Fibroblast of pulmonary artery (primary cell): ENCODE results near the gene C5.

Experiments
- DNase-seq: peaks from one replicate; pipeline ENCODE4 v3.0.0-alpha.2; 2010; ENCODE audit warnings: low read depth
- H3K4me3 ChIP-seq: replicated peaks from 2 replicates; pipeline ENCODE4 v1.5.1; 2011; ENCODE audit warnings: low read depth, mild to moderate bottlenecking, control low read depth, low read length, moderate library complexity
- TF ChIP-seq, protein P1 (sequence below): IDR thresholded peaks from 2 replicates; pipeline ENCODE4 v1.5.1; 2011; ENCODE audit warnings: mild to moderate bottlenecking, control low read depth, low read length, inconsistent platforms; ENCODE audit errors: missing control alignments

The C5 gene

GRCh38 chr9:120922404-120923195 is 127.5 kb downstream of the C5 start:
- no peak for DNase-seq
- TF ChIP-seq, protein P1, sequence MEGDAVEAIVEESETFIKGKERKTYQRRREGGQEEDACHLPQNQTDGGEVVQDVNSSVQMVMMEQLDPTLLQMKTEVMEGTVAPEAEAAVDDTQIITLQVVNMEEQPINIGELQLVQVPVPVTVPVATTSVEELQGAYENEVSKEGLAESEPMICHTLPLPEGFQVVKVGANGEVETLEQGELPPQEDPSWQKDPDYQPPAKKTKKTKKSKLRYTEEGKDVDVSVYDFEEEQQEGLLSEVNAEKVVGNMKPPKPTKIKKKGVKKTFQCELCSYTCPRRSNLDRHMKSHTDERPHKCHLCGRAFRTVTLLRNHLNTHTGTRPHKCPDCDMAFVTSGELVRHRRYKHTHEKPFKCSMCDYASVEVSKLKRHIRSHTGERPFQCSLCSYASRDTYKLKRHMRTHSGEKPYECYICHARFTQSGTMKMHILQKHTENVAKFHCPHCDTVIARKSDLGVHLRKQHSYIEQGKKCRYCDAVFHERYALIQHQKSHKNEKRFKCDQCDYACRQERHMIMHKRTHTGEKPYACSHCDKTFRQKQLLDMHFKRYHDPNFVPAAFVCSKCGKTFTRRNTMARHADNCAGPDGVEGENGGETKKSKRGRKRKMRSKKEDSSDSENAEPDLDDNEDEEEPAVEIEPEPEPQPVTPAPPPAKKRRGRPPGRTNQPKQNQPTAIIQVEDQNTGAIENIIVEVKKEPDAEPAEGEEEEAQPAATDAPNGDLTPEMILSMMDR = no peak
- H3K4me3 ChIP-seq = no peak overlapping the region

GRCh38 chr9:120921661-120922181 is 128.4 kb downstream of the C5 start:
- H3K4me3 ChIP-seq = no peak overlapping the region
- no peak for DNase-seq
- TF ChIP-seq, protein P1 = peak; percentile 17

- no peak for DNase-seq
- no peak overlapping the region for H3K4me3 ChIP-seq
- TF ChIP-seq, protein P1 = no peak
These were observed 129.3 kb downstream of the C5 start for GRCh38 chr9:120920806-120921178.

DNA sequence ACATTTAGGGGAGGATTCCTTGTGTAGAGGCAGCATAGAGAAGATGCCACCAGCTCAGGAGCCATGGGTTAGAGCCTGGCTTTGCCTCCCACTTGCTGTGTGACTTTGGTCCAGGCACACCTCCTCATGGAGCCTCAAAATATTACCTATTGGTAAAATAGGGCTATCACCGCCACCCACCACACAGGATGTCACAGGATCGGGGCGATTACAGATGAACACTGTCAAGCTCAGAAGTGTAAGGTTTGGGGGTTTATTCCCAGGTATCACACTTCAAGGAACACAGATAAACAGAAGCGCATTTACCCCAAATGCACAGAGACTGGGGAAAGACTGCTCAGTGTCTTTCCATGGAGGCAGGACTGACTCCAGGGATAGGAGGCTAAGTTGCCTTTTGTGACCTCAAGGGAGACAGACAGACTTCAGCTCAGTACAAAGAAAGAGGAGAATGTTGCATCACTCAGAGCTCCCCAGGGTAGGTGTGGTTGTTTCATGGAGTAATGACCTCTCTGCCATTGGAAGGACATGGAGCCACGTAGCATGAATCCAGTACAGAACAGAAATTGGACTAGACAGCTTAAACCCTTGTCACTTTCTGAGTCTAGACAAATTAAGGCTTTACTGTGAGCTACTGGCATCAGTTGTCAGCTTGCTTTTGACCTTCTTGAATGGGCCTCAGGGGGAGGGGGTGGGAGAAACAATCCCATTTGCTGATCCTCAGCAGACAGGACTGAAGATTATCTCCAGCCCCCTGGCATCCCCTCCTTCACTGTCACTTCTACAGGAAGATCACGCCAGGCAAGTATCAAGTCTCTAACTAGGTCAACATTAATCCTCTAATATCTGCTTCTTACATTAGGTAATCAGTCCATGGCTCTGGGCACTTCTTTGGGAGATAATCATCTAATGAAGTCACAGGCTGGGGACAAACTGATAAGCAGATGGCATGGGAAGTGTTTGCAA is 130.0 kb downstream of the C5 start:
- TF ChIP-seq, protein P1 = no peak
- DNase-seq = no peak
- H3K4me3 ChIP-seq = no peak overlapping the region

- TF ChIP-seq, protein P1 = no peak
- DNase-seq = no peak
- no peak overlapping the region for H3K4me3 ChIP-seq
These were observed 130.9 kb downstream of the C5 start for GRCh38 chr9:120918931-120919842.

DNA sequence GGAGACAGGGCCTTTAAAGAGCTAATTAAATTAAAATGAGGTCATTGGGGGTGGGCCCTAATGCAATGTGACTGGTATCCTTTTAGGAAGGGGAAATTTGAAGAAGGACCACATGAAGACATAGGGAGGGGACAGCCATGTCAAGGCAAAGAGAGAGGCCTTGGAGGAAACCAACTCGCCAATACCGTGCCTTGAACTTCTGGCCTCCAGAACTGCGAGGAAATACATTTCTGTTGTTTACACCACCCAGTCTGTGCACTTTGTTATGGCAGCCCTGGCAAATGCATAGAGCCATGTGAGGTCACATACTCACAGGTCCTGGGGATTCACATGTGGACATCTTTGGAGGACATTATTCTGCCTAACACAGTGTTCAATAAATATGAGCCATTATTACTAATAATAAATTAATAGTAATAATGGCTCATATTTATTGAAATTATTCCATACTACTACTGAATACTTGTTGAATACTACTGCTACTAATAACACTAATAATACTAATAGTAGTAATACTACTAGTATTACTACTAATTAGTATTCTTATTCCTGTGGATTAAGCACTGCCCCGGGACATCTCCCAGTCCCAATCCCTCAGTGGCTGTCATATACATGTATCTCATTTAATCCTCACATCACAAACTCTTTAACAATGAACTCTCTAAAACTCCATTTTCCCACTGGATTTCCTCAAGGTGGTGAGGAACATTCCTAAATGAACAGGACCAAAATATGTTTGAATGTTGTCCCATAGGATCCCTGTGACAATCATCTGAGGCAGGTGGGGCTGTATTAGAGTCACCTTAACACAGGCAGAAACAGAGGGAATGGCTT is 131.9 kb downstream of the C5 start:
- TF ChIP-seq, protein P1 = no peak
- DNase-seq = no peak
- no peak overlapping the region for H3K4me3 ChIP-seq
